IMR-90 (cell line): Measurements from ENCODE around the gene POLR2J. TPM values are rescaled to one million over a fixed set of nuclear protein-coding genes. Genes with fewer than 3 reads are reported as not detected.

Source experiments
- ATAC-seq: fragments of 200-7000 bp; cut with Tn5 transposase; 2 replicates; pipeline ENCODE4 v1.9.1; 2020; ENCODE audit warnings: low read depth, mild to moderate bottlenecking, moderate library complexity
- BruUV-seq: library from RNA; stranded (reverse); fragments of 400-500 nt; replicated peaks from 2 replicates; lab custom pipeline; 2021; lab: Mats Ljungman, UMichigan
- CTCF ChIA-PET: fragments of 300-600 bp; formaldehyde crosslinking; extraction: SDS; loops from one replicate; lab custom pipeline; 2021; ENCODE audit warnings: antibody characterized with exemption; lab: Yijun Ruan, JAX
- POLR2A ChIA-PET: fragments of 300-600 bp; sonication (Branson Sonifier 250); formaldehyde crosslinking; loops from one replicate; lab custom pipeline; 2022; ENCODE audit warnings: antibody characterized with exemption; ENCODE audit not compliant: unreplicated experiment; lab: Charles Lee
- DNase-seq: peaks from one replicate; pipeline ENCODE4 v3.0.0; 2013
- H2AFZ ChIP-seq: replicated peaks from 2 replicates; pipeline ENCODE3; 2013; ENCODE audit warnings: low read length, mild to moderate bottlenecking; ENCODE audit not compliant: poor library complexity
- H2AK5ac ChIP-seq: 2 replicates; pipeline ENCODE4 v1.6.1; 2013; ENCODE audit warnings: low read depth, low read length, inconsistent platforms
- H2AK9ac ChIP-seq: replicated peaks from 2 replicates; pipeline ENCODE3; 2013; ENCODE audit warnings: mild to moderate bottlenecking, low read depth, low read length, moderate library complexity; ENCODE audit not compliant: poor library complexity
- H2BK120ac ChIP-seq: 2 replicates; pipeline ENCODE4 v1.6.1; 2013; ENCODE audit warnings: low read depth, low read length, inconsistent platforms
- H2BK15ac ChIP-seq: 3 replicates; pipeline ENCODE4 v1.6.1; 2013; ENCODE audit warnings: low read depth, low read length, inconsistent platforms
- H2BK20ac ChIP-seq: 2 replicates; pipeline ENCODE4 v1.6.1; 2013; ENCODE audit warnings: low read depth, mild to moderate bottlenecking, inconsistent platforms, low read length, moderate library complexity
- H2BK5ac ChIP-seq: 2 replicates; pipeline ENCODE4 v1.6.1; 2013; ENCODE audit warnings: mild to moderate bottlenecking, low read depth, low read length, inconsistent platforms; ENCODE audit not compliant: poor library complexity, severe bottlenecking
- H3K14ac ChIP-seq: replicated peaks from 2 replicates; pipeline ENCODE4 v1.6.1; 2013; ENCODE audit warnings: low read depth, low read length, inconsistent platforms
- H3K18ac ChIP-seq: 2 replicates; pipeline ENCODE4 v1.6.1; 2013; ENCODE audit warnings: low read depth, low read length, control low read depth
- H3K23ac ChIP-seq: 2 replicates; pipeline ENCODE4 v1.6.1; 2013; ENCODE audit warnings: low read depth, low read length, inconsistent platforms
- H3K27ac ChIP-seq: 2 replicates; pipeline ENCODE4 v1.5.1; 2013; ENCODE audit warnings: mild to moderate bottlenecking, control low read depth, low read length; ENCODE audit not compliant: insufficient read depth
- H3K27me3 ChIP-seq: 2 replicates; pipeline ENCODE4 v1.6.1; 2013; ENCODE audit warnings: low read length; ENCODE audit not compliant: control insufficient read depth, insufficient read depth
- H3K36me3 ChIP-seq: 2 replicates; pipeline ENCODE4 v1.6.1; 2013; ENCODE audit warnings: low read length, mixed read lengths; ENCODE audit not compliant: control insufficient read depth, insufficient read depth
- H3K4ac ChIP-seq: 2 replicates; pipeline ENCODE4 v1.6.1; 2013; ENCODE audit warnings: low read depth, low read length, inconsistent platforms
- H3K4me1 ChIP-seq: 2 replicates; pipeline ENCODE4 v1.6.1; 2013; ENCODE audit warnings: low read length, mixed read lengths; ENCODE audit not compliant: control insufficient read depth, insufficient read depth
- H3K4me2 ChIP-seq: 2 replicates; pipeline ENCODE4 v1.6.1; 2013; ENCODE audit warnings: low read depth, mild to moderate bottlenecking, control low read depth, low read length, moderate library complexity
- H3K4me3 ChIP-seq: 2 replicates; pipeline ENCODE4 v1.5.1; 2013; ENCODE audit warnings: low read depth, mild to moderate bottlenecking, control low read depth, low read length, moderate library complexity; ENCODE audit not compliant: insufficient read depth
- H3K56ac ChIP-seq: 2 replicates; pipeline ENCODE4 v1.6.1; 2013; ENCODE audit warnings: low read length, inconsistent platforms; ENCODE audit not compliant: insufficient read depth; ENCODE audit errors: extremely low read depth
- H3K79me1 ChIP-seq, 2 experiments: 2 replicates each; pipeline ENCODE4 v1.6.1; 2013; ENCODE audit warnings: low read length in 2 of 2, inconsistent platforms in 1 of 2, low read depth in 1 of 2
- H3K9ac ChIP-seq: 2 replicates; pipeline ENCODE4 v1.6.1; 2013; ENCODE audit warnings: low read depth, low read length, control low read depth
- H3K9me1 ChIP-seq: 2 replicates; pipeline ENCODE4 v1.6.1; 2013; ENCODE audit warnings: low read length, inconsistent platforms; ENCODE audit not compliant: insufficient read depth
- H3K9me3 ChIP-seq: 2 replicates; pipeline ENCODE4 v1.6.1; 2013; ENCODE audit warnings: low read length; ENCODE audit not compliant: control insufficient read depth, insufficient read depth
- H4K20me1 ChIP-seq: 2 replicates; pipeline ENCODE4 v1.6.1; 2013; ENCODE audit warnings: low read length, inconsistent platforms; ENCODE audit not compliant: insufficient read depth
- H4K5ac ChIP-seq: 2 replicates; pipeline ENCODE4 v1.6.1; 2013; ENCODE audit warnings: mild to moderate bottlenecking, low read depth, low read length, control low read depth
- H4K8ac ChIP-seq, 2 experiments: 2 replicates each; pipeline ENCODE4 v1.6.1; 2013; ENCODE audit warnings: low read depth in 2 of 2, low read length in 2 of 2, control low read depth in 1 of 2, inconsistent platforms in 1 of 2
- H4K91ac ChIP-seq: 2 replicates; pipeline ENCODE4 v1.6.1; 2013; ENCODE audit warnings: low read depth, low read length, inconsistent platforms; ENCODE audit not compliant: insufficient read depth
- BHLHE40 ChIP-seq: fragments of 150-350 bp; IDR thresholded peaks from 2 replicates; pipeline ENCODE4 v1.6.1; 2016; ENCODE audit warnings: mild to moderate bottlenecking, low read depth, low read length
- ELK1 ChIP-seq: fragments of 150-350 bp; IDR thresholded peaks from 2 replicates; pipeline ENCODE4 v1.6.1; 2016; ENCODE audit warnings: low read depth, mild to moderate bottlenecking, low read length, moderate library complexity, borderline replicate concordance
- MAZ ChIP-seq: IDR thresholded peaks from 2 replicates; pipeline ENCODE4 v1.6.1; 2012; ENCODE audit warnings: low read depth, mild to moderate bottlenecking, low read length, improper control_type of control experiment, moderate library complexity, borderline replicate concordance
- MXI1 ChIP-seq: IDR thresholded peaks from 2 replicates; pipeline ENCODE4 v1.6.1; 2012; ENCODE audit warnings: low read depth, mild to moderate bottlenecking, low read length, moderate library complexity, borderline replicate concordance
- NFE2L2 ChIP-seq: fragments of 150-350 bp; IDR thresholded peaks from 2 replicates; pipeline ENCODE4 v1.6.1; 2016; ENCODE audit warnings: low read depth, mild to moderate bottlenecking, low read length
- POLR2A ChIP-seq: IDR thresholded peaks from 2 replicates; pipeline ENCODE4 v1.6.1; 2012; ENCODE audit warnings: mild to moderate bottlenecking, low read depth, low read length
- RAD21 ChIP-seq: IDR thresholded peaks from 2 replicates; pipeline ENCODE4 v1.6.1; 2012; ENCODE audit warnings: low read length, improper control_type of control experiment
- RCOR1 ChIP-seq: IDR thresholded peaks from 2 replicates; pipeline ENCODE4 v1.6.1; 2012; ENCODE audit warnings: mild to moderate bottlenecking, low read length, improper control_type of control experiment; ENCODE audit not compliant: insufficient replicate concordance
- SMC3 ChIP-seq: fragments of 150-350 bp; IDR thresholded peaks from 2 replicates; pipeline ENCODE4 v1.6.1; 2016; ENCODE audit warnings: low read depth, mild to moderate bottlenecking, antibody characterized with exemption, low read length, moderate library complexity
- USF2 ChIP-seq: fragments of 150-350 bp; IDR thresholded peaks from 2 replicates; pipeline ENCODE4 v1.6.1; 2017; ENCODE audit warnings: mild to moderate bottlenecking, antibody characterized with exemption, low read length, low read depth
- WGBS, 2 experiments: methylation state at CpG; one replicate each; pipeline versions ENCODE4 v1.1.5 to v1.1.7; 2013; ENCODE audit warnings: missing lambda C conversion rate in 2 of 2; ENCODE audit not compliant: insufficient read length in 1 of 2; ENCODE audit errors: extremely low coverage in 2 of 2; 5-methylcytosine and 5-hydroxymethylcytosine counted together
- dilution Hi-C: fragments of 300-500 bp; cut with HindIII; formaldehyde crosslinking; loops from one replicate; pipeline ENCODE4 v1.14.3; 2018; ENCODE audit warnings: low sequenced_read_pairs; ENCODE audit not compliant: unreplicated experiment
- in situ Hi-C: fragments of 300-500 bp; cut with MboI; formaldehyde crosslinking; loops from 3 replicates; pipeline ENCODE4 v1.14.3; 2019; ENCODE audit warnings: low sequenced_read_pairs, inconsistent platforms, mixed read lengths
- intact Hi-C: fragments of 100-400 bp; cut with micrococcal nuclease; formaldehyde crosslinking; loops from 2 replicates; pipeline ENCODE4 v1.10.0; 2022
- polyA plus RNA-seq, 3 experiments: library from polyadenylated mRNA; depleted of rRNA; stranded (reverse); fragments of >200 nt; gene quantifications; 2 replicates each; pipeline ENCODE4 v1.2.3, GENCODE V29; 2012; ENCODE audit warnings: low replicate concordance in 1 of 3
- total RNA-seq: library from RNA; depleted of rRNA; stranded (reverse); fragments of >200 nt; gene quantifications from 2 replicates; pipeline ENCODE4 v1.2.3, GENCODE V29; 2012

POLR2J gene
- total and polyA plus RNA-seq, 2 of the 4 experiments (the other 2 are of a cell fraction): 20.8 to 92.6 TPM

- no peaks in the 10 kb centered on the region for H3K27me3 ChIP-seq
- H4K8ac ChIP-seq: no peak overlapping the region
- H3K56ac ChIP-seq: no peak overlapping the region
- no peak overlapping the region for H2AK9ac ChIP-seq
- no peak overlapping the region for H3K27ac ChIP-seq
- no peak overlapping the region for H3K23ac ChIP-seq
- no peak overlapping the region for H2AFZ ChIP-seq
- ATAC-seq: no peak
- H4K5ac ChIP-seq: no peak overlapping the region
- no peak for DNase-seq
- peaks cover 12% of the 10 kb centered on the region for H4K20me1 ChIP-seq
- 89% methylated on average over 8 of the region's 24 CpGs; no CpG with 5 or more reads in 1 of the 2 experiments for WGBS, 2 experiments
- peaks cover 14 to 47% of the 10 kb centered on the region in 2 experiments for H3K79me1 ChIP-seq
- POLR2A ChIA-PET: no interaction called here
- no peak overlapping the region for H2BK15ac ChIP-seq
- TF ChIP-seq RCOR1 (no peak), BHLHE40 (no peak), USF2 (no peak), SMC3 (no peak), MXI1 (no peak), RAD21 (no peak), NFE2L2 (no peak), ELK1 (no peak), MAZ (no peak), POLR2A (no peak)
- H3K36me3 ChIP-seq: peaks cover 27% of the 10 kb centered on the region
- H3K4ac ChIP-seq: no peak overlapping the region
- no peak overlapping the region for H3K9ac ChIP-seq
- no peaks in the 10 kb centered on the region for H3K9me3 ChIP-seq
- in situ Hi-C loops: no loop called here
- H2AK5ac ChIP-seq: no peak overlapping the region
- no peak overlapping the region for H3K4me2 ChIP-seq
- intact Hi-C loops: no loop called here
- CTCF ChIA-PET: no interaction called here
- no peak overlapping the region for H2BK5ac ChIP-seq
- BruUV-seq: no TSS peak
- H2BK120ac ChIP-seq: no peak overlapping the region
- H4K91ac ChIP-seq: no peak overlapping the region
- H3K9me1 ChIP-seq: peaks cover 5% of the 10 kb centered on the region; the same call in 1 of the 2 replicates
- dilution Hi-C loops: no loop called here
- H3K4me1 ChIP-seq: peaks cover 12% of the 10 kb centered on the region
- no peak overlapping the region for H3K18ac ChIP-seq
- H3K14ac ChIP-seq: no peak overlapping the region
- H3K4me3 ChIP-seq: no peak overlapping the region
- H2BK20ac ChIP-seq: no peak overlapping the region
These were observed 19.4 kb downstream of the POLR2J start for GRCh38 chr7:102459221-102459844.
